GM19023 (cell line): ENCODE measurements around the gene CLCNKB.

Experiments
- ATAC-seq: cut with Tn5 transposase; IDR thresholded peaks from one replicate; pipeline ENCODE4 v1.9.1; 2021; ENCODE audit warnings: mild to moderate bottlenecking, moderate library complexity; ENCODE audit not compliant: unreplicated experiment

CLCNKB gene

GRCh38 chr1:16072616-16073484, 29.3 kb downstream of the CLCNKB start:
- no peak for ATAC-seq

GRCh38 chr1:16073490-16074119, 30.0 kb downstream of the CLCNKB start, which contains the start of gene FAM131C:
FAM131C (minus strand) TSS chr1:16073651; CDS start chr1:16073442, 209 bp downstream.
- ATAC-seq, result no peak

- no peak for ATAC-seq
Observed at GRCh38 chr1:16074217-16074616, 30.6 kb downstream of the CLCNKB start.

GRCh38 chr1:16075337-16076030, 31.9 kb downstream of the CLCNKB start:
- ATAC-seq, result no peak

- no peak for ATAC-seq
Observed at GRCh38 chr1:16076031-16076864, 32.7 kb downstream of the CLCNKB start.

GRCh38 chr1:16076865-16077238, 33.3 kb downstream of the CLCNKB start:
- ATAC-seq, result no peak

- no peak for ATAC-seq
Observed at GRCh38 chr1:16077406-16078245, 34.0 kb downstream of the CLCNKB start.

GRCh38 chr1:16078925-16079656, 35.5 kb downstream of the CLCNKB start:
- ATAC-seq, result no peak

DNA sequence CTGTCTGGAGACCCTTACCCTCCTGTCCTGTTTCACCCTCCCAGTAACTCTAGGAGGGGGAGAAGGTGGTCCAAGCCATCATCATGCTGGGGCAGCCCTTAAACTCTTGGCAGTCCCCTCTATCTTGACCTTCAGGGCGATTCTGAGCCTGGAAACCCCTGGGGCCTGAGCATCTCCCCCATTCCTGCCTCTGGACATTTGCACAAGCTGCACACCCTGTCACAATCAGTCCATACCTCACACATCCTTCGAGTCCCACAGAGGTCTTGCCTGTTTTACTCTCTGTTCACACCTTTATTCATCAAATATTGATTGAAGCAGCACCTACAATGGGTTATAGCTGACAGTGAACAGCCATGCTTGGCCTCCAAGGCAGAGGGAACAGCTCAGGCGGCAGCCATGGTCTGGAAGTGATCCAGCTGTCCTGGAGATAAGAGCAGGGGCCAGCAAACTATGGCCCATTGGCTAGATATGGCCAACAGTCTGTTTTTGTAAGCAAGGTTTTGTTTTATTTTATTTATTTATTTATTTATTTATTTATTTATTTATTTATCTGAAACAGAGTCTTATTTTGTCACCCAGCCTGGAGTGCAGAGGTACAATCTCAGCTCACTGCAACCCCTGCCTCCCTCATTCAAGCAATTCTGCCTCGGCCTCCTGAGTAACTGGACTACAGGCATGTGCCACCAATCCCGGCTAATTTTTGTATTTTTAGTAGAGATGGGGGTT, 37.0 kb downstream of the CLCNKB start:
- no peak for ATAC-seq

GRCh38 chr1:16081636-16082035, 38.1 kb downstream of the CLCNKB start:
- ATAC-seq, result no peak

DNA sequence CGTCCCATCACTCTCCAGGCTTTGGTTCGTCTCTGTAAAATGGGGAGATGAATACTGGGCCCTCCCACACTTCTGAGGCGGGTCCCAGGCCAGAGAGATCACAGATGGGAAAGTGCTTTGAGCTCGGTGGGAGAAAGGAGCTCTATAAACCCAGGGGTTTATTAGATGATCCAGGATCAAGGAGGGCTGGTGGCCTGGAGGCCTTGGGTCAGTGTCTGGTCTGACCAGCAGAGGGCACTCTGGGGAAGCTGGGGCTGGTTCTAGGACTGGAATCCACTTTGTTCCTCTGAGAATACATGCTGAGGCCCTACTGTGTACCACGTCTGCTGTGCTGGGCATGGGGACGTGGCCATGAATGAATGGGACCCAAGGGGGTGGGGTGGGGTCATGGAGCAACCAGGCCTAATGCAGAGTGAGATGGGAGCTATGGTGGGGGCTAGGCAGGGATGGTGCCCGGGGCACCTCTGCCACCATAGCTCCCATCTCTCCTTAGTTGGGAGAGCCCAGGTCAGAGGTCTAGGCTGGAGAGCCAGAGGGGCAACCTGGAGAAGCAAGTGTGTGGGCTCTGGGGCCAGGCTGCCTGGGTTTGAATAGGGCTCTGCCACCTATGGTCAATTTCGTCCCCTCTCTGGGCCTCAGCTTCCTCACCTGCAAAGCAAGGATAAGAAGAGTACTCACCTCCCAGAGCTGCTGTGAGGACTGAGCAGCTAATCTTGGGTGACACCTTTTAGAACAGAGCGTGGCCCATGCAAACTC, 38.9 kb downstream of the CLCNKB start:
- ATAC-seq, result no peak

DNA sequence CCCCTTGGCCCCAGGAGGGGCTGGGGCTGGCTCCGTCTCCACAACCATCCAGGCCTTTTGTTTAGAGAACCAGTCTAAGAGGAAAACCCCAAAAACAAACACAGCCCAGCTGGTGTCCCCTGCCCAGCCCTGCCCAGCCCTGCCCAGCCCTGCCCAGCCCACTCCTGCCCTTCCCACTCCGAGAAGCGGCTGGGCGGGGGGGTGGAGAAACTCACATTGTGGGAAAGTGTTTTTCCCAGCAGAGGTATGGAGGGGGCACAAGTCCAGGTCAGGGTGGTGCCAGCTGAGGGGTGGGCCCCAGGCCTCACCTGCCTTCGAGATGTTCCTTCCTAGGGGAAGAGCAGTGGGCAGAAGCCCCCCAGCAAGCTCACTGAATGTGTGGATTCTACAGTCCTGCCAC, 39.9 kb downstream of the CLCNKB start:
- ATAC-seq, result no peak

- no peak for ATAC-seq
Observed at GRCh38 chr1:16085522-16085921, 41.9 kb downstream of the CLCNKB start.

- no peak for ATAC-seq
Observed at GRCh38 chr1:16087733-16088132, 44.2 kb downstream of the CLCNKB start.

GRCh38 chr1:16088351-16088911, 44.8 kb downstream of the CLCNKB start:
- ATAC-seq, result no peak

GRCh38 chr1:16088996-16089395, 45.4 kb downstream of the CLCNKB start:
- no peak for ATAC-seq

GRCh38 chr1:16090076-16090826, 46.7 kb downstream of the CLCNKB start:
- ATAC-seq, result no peak
